HG02759 (cell line): ENCODE data around the gene VPS13A.
"Not testable (repeated sequence)": the region's sequence is repeated elsewhere in the genome, so short reads cannot be mapped to it uniquely, and the experiment has no call there.

Experiments used
- ATAC-seq: cut with Tn5 transposase; IDR thresholded peaks from one replicate; pipeline ENCODE4 v1.9.1; 2021; ENCODE audit warnings: mild to moderate bottlenecking, moderate library complexity; ENCODE audit not compliant: unreplicated experiment

Gene VPS13A

GRCh38 chr9:77183581-77183980 lies 6.2 kb downstream of the VPS13A start:
- no peak for ATAC-seq

- no peak for ATAC-seq
These were observed 10.9 kb downstream of the VPS13A start for GRCh38 chr9:77188242-77188641.

- ATAC-seq: no peak
These were observed 17.1 kb downstream of the VPS13A start for GRCh38 chr9:77194423-77194822.

- ATAC-seq: no peak
These were observed 32.8 kb downstream of the VPS13A start for GRCh38 chr9:77210116-77210515.

- no peak for ATAC-seq
These were observed 34.2 kb downstream of the VPS13A start for GRCh38 chr9:77211561-77211960.

GRCh38 chr9:77212801-77213200 lies 35.5 kb downstream of the VPS13A start:
- ATAC-seq: no peak

- no peak for ATAC-seq
These were observed 38.5 kb downstream of the VPS13A start for GRCh38 chr9:77215874-77216273.

GRCh38 chr9:77218612-77219011 lies 41.3 kb downstream of the VPS13A start:
- ATAC-seq: no peak

- no peak for ATAC-seq
These were observed 44.1 kb downstream of the VPS13A start for GRCh38 chr9:77221431-77221830.

- no peak for ATAC-seq
These were observed 47.5 kb downstream of the VPS13A start for GRCh38 chr9:77224746-77225312.

- no peak for ATAC-seq
These were observed 59.4 kb downstream of the VPS13A start for GRCh38 chr9:77236693-77237092.

- ATAC-seq: no peak
These were observed 60.6 kb downstream of the VPS13A start for GRCh38 chr9:77237896-77238295.

- no peak for ATAC-seq
These were observed 73.7 kb downstream of the VPS13A start for GRCh38 chr9:77251050-77251449.

- no peak for ATAC-seq
These were observed 79.9 kb downstream of the VPS13A start for GRCh38 chr9:77257275-77257674.

- ATAC-seq: no peak
These were observed 84.3 kb downstream of the VPS13A start for GRCh38 chr9:77261605-77262004.

- not testable (repeated sequence) for ATAC-seq
These were observed 90.4 kb downstream of the VPS13A start for GRCh38 chr9:77267762-77268161.

GRCh38 chr9:77271023-77271690 lies 93.8 kb downstream of the VPS13A start:
- no peak for ATAC-seq

GRCh38 chr9:77276799-77277198 lies 99.5 kb downstream of the VPS13A start:
- ATAC-seq: no peak

GRCh38 chr9:77277719-77278118 lies 100.4 kb downstream of the VPS13A start:
- no peak for ATAC-seq

GRCh38 chr9:77283991-77284390 lies 106.7 kb downstream of the VPS13A start:
- no peak for ATAC-seq

GRCh38 chr9:77284616-77285015 lies 107.3 kb downstream of the VPS13A start:
- no peak for ATAC-seq

- no peak for ATAC-seq
These were observed 113.0 kb downstream of the VPS13A start for GRCh38 chr9:77290373-77290772.

- ATAC-seq: no peak
These were observed 114.4 kb downstream of the VPS13A start for GRCh38 chr9:77291714-77292113.
